Neural cell (in vitro differentiated cells): Measurements from ENCODE around the gene JMJD8. TPM values are rescaled to one million over a fixed set of nuclear protein-coding genes. Genes with fewer than 3 reads are reported as not detected.

Experiments used
- H2AFZ ChIP-seq: fragments of 200-600, 300-800 bp; sonication (generic), shearing (Covaris generic); 2 replicates; pipeline ENCODE4 v1.6.0; 2014; ENCODE audit warnings: low read depth, mild to moderate bottlenecking, antibody characterized with exemption, low read length, moderate library complexity
- H3F3A ChIP-seq: fragments of 200-600 bp; shearing (Covaris generic); 2 replicates; pipeline ENCODE4 v1.6.1; 2016; ENCODE audit warnings: mild to moderate bottlenecking, moderate library complexity, mixed read lengths, antibody characterized with exemption, low read length; ENCODE audit not compliant: insufficient read depth, poor library complexity, severe bottlenecking
- H3K27ac ChIP-seq: fragments of 200-600, 300-800 bp; sonication (generic), shearing (Covaris generic); 2 replicates; pipeline ENCODE4 v1.5.1; 2014; ENCODE audit warnings: mild to moderate bottlenecking, low read length, moderate library complexity
- H3K27me3 ChIP-seq: fragments of 300-800, 200-600 bp; sonication (generic), shearing (Covaris generic); 2 replicates; pipeline ENCODE4 v1.6.0; 2014; ENCODE audit warnings: mild to moderate bottlenecking, low read depth, low read length, moderate library complexity; ENCODE audit not compliant: insufficient read depth
- H3K36me3 ChIP-seq: fragments of 300-800, 200-600 bp; sonication (generic), shearing (Covaris generic); 2 replicates; pipeline ENCODE4 v1.5.1; 2014; ENCODE audit warnings: mild to moderate bottlenecking, antibody characterized with exemption, low read length, moderate library complexity; ENCODE audit not compliant: insufficient read depth
- H3K4me2 ChIP-seq: fragments of 300-800, 200-600 bp; sonication (generic), shearing (Covaris generic); 2 replicates; pipeline ENCODE4 v1.6.0; 2014; ENCODE audit warnings: mild to moderate bottlenecking, low read length
- H3K4me3 ChIP-seq: fragments of 300-800, 200-600 bp; sonication (generic), shearing (Covaris generic); 2 replicates; pipeline ENCODE4 v1.5.1; 2014; ENCODE audit warnings: mild to moderate bottlenecking, low read length, moderate library complexity
- H3K79me2 ChIP-seq: fragments of 200-600 bp; shearing (Covaris generic); replicated peaks from 2 replicates; pipeline ENCODE4 v1.6.0; 2014; ENCODE audit warnings: mild to moderate bottlenecking, low read length, moderate library complexity; ENCODE audit not compliant: insufficient read depth
- H3K9ac ChIP-seq: fragments of 300-800, 200-600 bp; sonication (generic), shearing (Covaris generic); 2 replicates; pipeline ENCODE4 v1.6.1; 2016; ENCODE audit warnings: mild to moderate bottlenecking, low read length, mixed read lengths
- H3K9me2 ChIP-seq: fragments of 200-600 bp; shearing (Covaris generic); 2 replicates; pipeline ENCODE4 v1.6.1; 2016; ENCODE audit warnings: mild to moderate bottlenecking, low read length, mixed read lengths; ENCODE audit not compliant: insufficient read depth
- H3K9me3 ChIP-seq: fragments of 200-600, 300-800 bp; sonication (generic), shearing (Covaris generic); 2 replicates; pipeline ENCODE4 v1.6.1; 2016; ENCODE audit warnings: mild to moderate bottlenecking, mixed run types, low read length, moderate library complexity, mixed read lengths
- H4K20me1 ChIP-seq: fragments of 200-600 bp; shearing (Covaris generic); 2 replicates; pipeline ENCODE4 v1.6.1; 2016; ENCODE audit warnings: mild to moderate bottlenecking, mixed run types; ENCODE audit not compliant: insufficient read depth
- EP300 ChIP-seq: fragments of 450-650 bp; conservative IDR thresholded peaks from 2 replicates; pipeline ENCODE4 v1.6.1; 2014; ENCODE audit warnings: antibody characterized with exemption, mild to moderate bottlenecking, moderate library complexity; ENCODE audit not compliant: poor library complexity, severe bottlenecking
- EZH2 ChIP-seq: fragments of 200-600, 300-800 bp; shearing (Covaris generic), sonication (generic); IDR thresholded peaks from 2 replicates; pipeline ENCODE4 v1.6.1; 2014; ENCODE audit warnings: antibody characterized with exemption, low read length, borderline replicate concordance, mild to moderate bottlenecking; ENCODE audit not compliant: insufficient read depth, poor library complexity, severe bottlenecking
- MXI1 ChIP-seq: fragments of 450-650 bp; conservative IDR thresholded peaks from 2 replicates; pipeline ENCODE4 v1.6.1; 2014; ENCODE audit warnings: antibody characterized with exemption, mild to moderate bottlenecking; ENCODE audit not compliant: poor library complexity, severe bottlenecking
- POLR2AphosphoS5 ChIP-seq: IDR thresholded peaks from 2 replicates; pipeline ENCODE4 v1.6.1; 2012
- RAD21 ChIP-seq: fragments of 450-650 bp; conservative IDR thresholded peaks from 2 replicates; pipeline ENCODE4 v1.6.1; 2014; ENCODE audit warnings: antibody characterized with exemption, mild to moderate bottlenecking, moderate library complexity
- SMC3 ChIP-seq: fragments of 450-650 bp; conservative IDR thresholded peaks from 2 replicates; pipeline ENCODE4 v1.6.1; 2014; ENCODE audit warnings: antibody characterized with exemption, mild to moderate bottlenecking, moderate library complexity; ENCODE audit not compliant: poor library complexity
- TAF1 ChIP-seq: IDR thresholded peaks from 2 replicates; pipeline ENCODE4 v1.6.1; 2012; ENCODE audit warnings: low read depth
- polyA minus RNA-seq: library from RNA; depleted of rRNA, polyadenylated mRNA; stranded (reverse); fragments of >200 nt; gene quantifications from 2 replicates; pipeline ENCODE4 v1.2.3, GENCODE V29; 2014
- polyA plus RNA-seq: library from polyadenylated mRNA; depleted of rRNA; stranded (reverse); fragments of >200 nt; gene quantifications from 2 replicates; pipeline ENCODE4 v1.2.3, GENCODE V29; 2014
- TF ChIP-seq, protein P1 (sequence below): IDR thresholded peaks from 2 replicates; pipeline ENCODE4 v1.6.1; 2012; ENCODE audit warnings: borderline replicate concordance
- TF ChIP-seq, protein P2 (sequence below): fragments of 450-650 bp; IDR thresholded peaks from 2 replicates; pipeline ENCODE4 v1.5.1; 2014; ENCODE audit warnings: antibody characterized with exemption, mild to moderate bottlenecking, moderate library complexity; ENCODE audit not compliant: poor library complexity, severe bottlenecking

The JMJD8 gene, protein sequence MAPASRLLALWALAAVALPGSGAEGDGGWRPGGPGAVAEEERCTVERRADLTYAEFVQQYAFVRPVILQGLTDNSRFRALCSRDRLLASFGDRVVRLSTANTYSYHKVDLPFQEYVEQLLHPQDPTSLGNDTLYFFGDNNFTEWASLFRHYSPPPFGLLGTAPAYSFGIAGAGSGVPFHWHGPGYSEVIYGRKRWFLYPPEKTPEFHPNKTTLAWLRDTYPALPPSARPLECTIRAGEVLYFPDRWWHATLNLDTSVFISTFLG
- polyA plus RNA-seq (44.7 and 51.6 TPM in 2 replicates), polyA minus RNA-seq (19.4 and 23.6 TPM in 2 replicates)

DNA sequence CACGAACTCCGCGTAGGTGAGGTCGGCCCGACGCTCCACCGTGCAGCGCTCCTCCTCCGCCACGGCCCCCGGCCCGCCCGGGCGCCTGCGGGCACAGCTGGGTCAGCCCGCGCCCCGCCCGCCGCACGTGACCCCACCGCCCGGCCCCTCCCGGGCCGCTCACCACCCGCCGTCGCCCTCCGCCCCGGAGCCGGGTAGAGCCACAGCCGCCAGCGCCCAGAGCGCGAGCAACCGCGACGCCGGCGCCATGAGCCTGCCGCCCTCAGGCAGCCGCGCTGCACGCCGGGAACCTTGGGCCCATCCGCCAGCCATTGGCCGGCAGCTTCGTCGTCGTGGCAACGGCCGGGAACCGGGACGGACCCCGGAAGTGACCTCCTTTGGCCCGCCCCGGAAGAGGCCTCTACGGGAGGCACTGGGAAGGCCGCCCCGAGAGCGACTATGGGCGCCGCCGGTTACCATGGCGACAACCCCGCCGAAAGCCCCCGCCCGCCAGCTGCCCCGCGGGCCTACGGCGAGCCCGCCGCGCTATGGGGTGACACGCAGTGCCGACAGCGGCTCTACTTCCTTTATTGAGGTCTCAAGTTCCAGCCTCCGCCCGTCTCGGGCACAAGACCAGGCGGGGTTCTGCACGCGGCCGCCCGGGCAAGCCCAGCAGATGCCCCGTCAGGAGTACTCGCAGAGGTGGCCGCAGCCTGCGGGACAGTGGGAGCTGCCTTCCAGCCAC lies at the start of gene JMJD8:
TSS of gene JMJD8 (minus strand) at position 264 of the 724 bp plus-strand sequence. CDS start at position 249, 15 bp downstream.
- peak within 1 kb of the TSS; percentile 52 for H3K9ac ChIP-seq
- H3K79me2 ChIP-seq = peaks cover 21% of the 10 kb centered on the region
- H3K27ac ChIP-seq = peak within 1 kb of the TSS; percentile 61
- H2AFZ ChIP-seq = peak within 1 kb of the TSS; percentile 4
- H3K36me3 ChIP-seq = no peaks in the 10 kb centered on the region
- H3F3A ChIP-seq = no peaks in the 10 kb centered on the region
- H4K20me1 ChIP-seq = peaks cover 6% of the 10 kb centered on the region
- H3K9me3 ChIP-seq = no peaks in the 10 kb centered on the region
- no peaks in the 10 kb centered on the region for H3K9me2 ChIP-seq
- H3K4me3 ChIP-seq = peak within 1 kb of the TSS; percentile 71
- no peak within 1 kb of the TSS for H3K4me2 ChIP-seq
- peak; percentile 55 for TF ChIP-seq POLR2AphosphoS5
- no peak for TF ChIP-seq EZH2
- TF ChIP-seq EP300 = peak; percentile 55
- TF ChIP-seq TAF1 = no peak
- TF ChIP-seq, protein P1, sequence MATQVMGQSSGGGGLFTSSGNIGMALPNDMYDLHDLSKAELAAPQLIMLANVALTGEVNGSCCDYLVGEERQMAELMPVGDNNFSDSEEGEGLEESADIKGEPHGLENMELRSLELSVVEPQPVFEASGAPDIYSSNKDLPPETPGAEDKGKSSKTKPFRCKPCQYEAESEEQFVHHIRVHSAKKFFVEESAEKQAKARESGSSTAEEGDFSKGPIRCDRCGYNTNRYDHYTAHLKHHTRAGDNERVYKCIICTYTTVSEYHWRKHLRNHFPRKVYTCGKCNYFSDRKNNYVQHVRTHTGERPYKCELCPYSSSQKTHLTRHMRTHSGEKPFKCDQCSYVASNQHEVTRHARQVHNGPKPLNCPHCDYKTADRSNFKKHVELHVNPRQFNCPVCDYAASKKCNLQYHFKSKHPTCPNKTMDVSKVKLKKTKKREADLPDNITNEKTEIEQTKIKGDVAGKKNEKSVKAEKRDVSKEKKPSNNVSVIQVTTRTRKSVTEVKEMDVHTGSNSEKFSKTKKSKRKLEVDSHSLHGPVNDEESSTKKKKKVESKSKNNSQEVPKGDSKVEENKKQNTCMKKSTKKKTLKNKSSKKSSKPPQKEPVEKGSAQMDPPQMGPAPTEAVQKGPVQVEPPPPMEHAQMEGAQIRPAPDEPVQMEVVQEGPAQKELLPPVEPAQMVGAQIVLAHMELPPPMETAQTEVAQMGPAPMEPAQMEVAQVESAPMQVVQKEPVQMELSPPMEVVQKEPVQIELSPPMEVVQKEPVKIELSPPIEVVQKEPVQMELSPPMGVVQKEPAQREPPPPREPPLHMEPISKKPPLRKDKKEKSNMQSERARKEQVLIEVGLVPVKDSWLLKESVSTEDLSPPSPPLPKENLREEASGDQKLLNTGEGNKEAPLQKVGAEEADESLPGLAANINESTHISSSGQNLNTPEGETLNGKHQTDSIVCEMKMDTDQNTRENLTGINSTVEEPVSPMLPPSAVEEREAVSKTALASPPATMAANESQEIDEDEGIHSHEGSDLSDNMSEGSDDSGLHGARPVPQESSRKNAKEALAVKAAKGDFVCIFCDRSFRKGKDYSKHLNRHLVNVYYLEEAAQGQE = no peak
- no peak for TF ChIP-seq RAD21
- TF ChIP-seq MXI1 = peak; percentile 86
- TF ChIP-seq, protein P2, sequence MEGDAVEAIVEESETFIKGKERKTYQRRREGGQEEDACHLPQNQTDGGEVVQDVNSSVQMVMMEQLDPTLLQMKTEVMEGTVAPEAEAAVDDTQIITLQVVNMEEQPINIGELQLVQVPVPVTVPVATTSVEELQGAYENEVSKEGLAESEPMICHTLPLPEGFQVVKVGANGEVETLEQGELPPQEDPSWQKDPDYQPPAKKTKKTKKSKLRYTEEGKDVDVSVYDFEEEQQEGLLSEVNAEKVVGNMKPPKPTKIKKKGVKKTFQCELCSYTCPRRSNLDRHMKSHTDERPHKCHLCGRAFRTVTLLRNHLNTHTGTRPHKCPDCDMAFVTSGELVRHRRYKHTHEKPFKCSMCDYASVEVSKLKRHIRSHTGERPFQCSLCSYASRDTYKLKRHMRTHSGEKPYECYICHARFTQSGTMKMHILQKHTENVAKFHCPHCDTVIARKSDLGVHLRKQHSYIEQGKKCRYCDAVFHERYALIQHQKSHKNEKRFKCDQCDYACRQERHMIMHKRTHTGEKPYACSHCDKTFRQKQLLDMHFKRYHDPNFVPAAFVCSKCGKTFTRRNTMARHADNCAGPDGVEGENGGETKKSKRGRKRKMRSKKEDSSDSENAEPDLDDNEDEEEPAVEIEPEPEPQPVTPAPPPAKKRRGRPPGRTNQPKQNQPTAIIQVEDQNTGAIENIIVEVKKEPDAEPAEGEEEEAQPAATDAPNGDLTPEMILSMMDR = peak; percentile 7
- no peak for TF ChIP-seq SMC3
- H3K27me3 ChIP-seq = no peaks in the 10 kb centered on the region

DNA sequence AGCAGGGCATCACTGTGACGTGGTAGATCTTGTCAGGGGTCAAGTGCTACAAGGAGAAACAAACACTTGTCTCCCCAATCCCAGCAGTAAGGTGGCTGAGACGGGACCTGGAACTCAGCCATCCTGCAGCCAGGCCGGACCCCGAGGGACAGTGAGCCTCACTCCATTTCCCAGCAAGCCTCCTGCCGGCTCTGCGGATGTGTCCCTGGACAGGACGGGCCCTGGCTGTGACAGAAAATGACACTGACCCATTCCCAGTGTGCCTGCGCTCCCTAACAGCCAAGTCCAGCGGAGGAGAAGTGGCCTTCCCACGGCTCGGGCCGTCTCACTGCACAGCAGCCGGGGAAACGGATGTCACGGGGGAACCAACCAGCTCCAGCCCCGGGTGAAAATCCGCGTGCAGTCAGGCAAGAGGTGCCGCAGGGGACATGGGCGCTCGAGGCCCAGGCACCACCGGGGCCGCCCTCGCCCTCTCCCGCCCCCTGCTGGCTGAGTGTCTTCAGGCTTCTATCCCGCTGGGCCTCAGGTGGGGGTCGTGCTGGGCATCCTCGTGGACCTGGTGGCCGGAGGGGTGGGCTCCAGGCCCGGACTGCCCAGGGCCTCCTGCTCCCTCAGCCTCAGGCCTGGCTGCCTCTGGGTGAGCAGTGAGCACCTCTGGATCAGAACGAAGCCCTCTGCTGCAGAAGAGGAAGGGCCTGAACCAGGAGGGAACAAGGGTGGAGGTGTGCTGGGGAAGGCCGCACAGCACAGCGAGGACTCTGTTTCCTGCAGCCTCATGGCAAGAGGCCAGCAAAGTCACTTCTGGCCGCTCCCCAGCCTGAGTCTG lies 49.5 kb upstream of the JMJD8 start:
- Histone ChIP-seq H3F3A (no peaks in the 10 kb centered on the region), H3K27ac (no peak overlapping the region), H3K9ac (no peak overlapping the region), H3K27me3 (no peaks in the 10 kb centered on the region), H2AFZ (no peak overlapping the region), H3K9me3 (no peaks in the 10 kb centered on the region), H3K4me2 (no peak overlapping the region), H3K9me2 (no peaks in the 10 kb centered on the region), H3K36me3 (no peaks in the 10 kb centered on the region), H4K20me1 (no peaks in the 10 kb centered on the region), H3K79me2 (no peaks in the 10 kb centered on the region), H3K4me3 (no peak overlapping the region)
- TF ChIP-seq TAF1 (no peak), MXI1 (no peak), EP300 (no peak), RAD21 (no peak), EZH2 (no peak), SMC3 (no peak)
- TF ChIP-seq, protein P2 = peak; percentile 36
